ENCODE data around the gene ATP6V0E2. TPM values are rescaled to one million over a fixed set of nuclear protein-coding genes. Genes with fewer than 3 reads are reported as not detected.

The ATP6V0E2 gene
- total RNA-seq, 2 donors from 2014 or later = 6.3 to 58.2 TPM

- TF ChIP-seq CTCF (IDR thresholded peaks at IDR 0.05) = no peak
- H3K9me3 ChIP-seq = no peaks in the 10 kb centered on the region
- no peak overlapping the region for H3K27ac ChIP-seq
- no peak for ATAC-seq (ENCODE audit: insufficient number of reproducible peaks, low FRiP score, low read depth)
- H3K4me1 ChIP-seq (ENCODE audit: control insufficient read depth in 1 of 2, low read depth in 2 of 2) = no peaks in the 10 kb centered on the region
- H3K4me3 ChIP-seq = no peak overlapping the region
- no peak for DNase-seq (ENCODE audit: low spot score)
- H3K36me3 ChIP-seq = no peaks in the 10 kb centered on the region
- no peaks in the 10 kb centered on the region for H3K27me3 ChIP-seq (replicated peaks; ENCODE audit: insufficient read depth)
Measured at GRCh38 chr7:149831741-149832219, 42.0 kb upstream of the ATP6V0E2 start.

- Histone ChIP-seq H3K9me3 (no peaks in the 10 kb centered on the region), H3K4me3 (no peak overlapping the region), H3K27me3 (replicated peaks; ENCODE audit: insufficient read depth) (no peaks in the 10 kb centered on the region), H3K4me1 (ENCODE audit: control insufficient read depth in 1 of 2, low read depth in 2 of 2) (no peaks in the 10 kb centered on the region), H3K36me3 (no peaks in the 10 kb centered on the region), H3K27ac (no peak overlapping the region)
- ATAC-seq (ENCODE audit: insufficient number of reproducible peaks, low FRiP score, low read depth) (no peak), DNase-seq (ENCODE audit: low spot score) (no peak)
- no peak for TF ChIP-seq CTCF (IDR thresholded peaks at IDR 0.05)
Measured at GRCh38 chr7:149832332-149833041, 41.3 kb upstream of the ATP6V0E2 start.

GRCh38 chr7:149833495-149834130 is 40.2 kb upstream of the ATP6V0E2 start:
- H3K27me3 ChIP-seq (replicated peaks; ENCODE audit: insufficient read depth) = no peaks in the 10 kb centered on the region
- H3K27ac ChIP-seq = no peak overlapping the region
- ATAC-seq (ENCODE audit: insufficient number of reproducible peaks, low FRiP score, low read depth) (no peak), DNase-seq (ENCODE audit: low spot score) (no peak)
- no peak overlapping the region for H3K4me3 ChIP-seq
- H3K36me3 ChIP-seq = no peaks in the 10 kb centered on the region
- H3K9me3 ChIP-seq = no peaks in the 10 kb centered on the region
- no peak for TF ChIP-seq CTCF (IDR thresholded peaks at IDR 0.05)
- no peaks in the 10 kb centered on the region for H3K4me1 ChIP-seq (ENCODE audit: control insufficient read depth in 1 of 2, low read depth in 2 of 2)

- H3K9me3 ChIP-seq = no peaks in the 10 kb centered on the region
- ATAC-seq (ENCODE audit: insufficient number of reproducible peaks, low FRiP score, low read depth) (no peak), DNase-seq (ENCODE audit: low spot score) (no peak)
- no peak overlapping the region for H3K27ac ChIP-seq
- peaks cover 8% of the 10 kb centered on the region in 2 donors for H3K4me1 ChIP-seq (ENCODE audit: control insufficient read depth in 1 of 2, low read depth in 2 of 2)
- TF ChIP-seq CTCF (IDR thresholded peaks at IDR 0.05) = no peak
- H3K36me3 ChIP-seq = no peaks in the 10 kb centered on the region
- no peak overlapping the region for H3K4me3 ChIP-seq
- no peaks in the 10 kb centered on the region for H3K27me3 ChIP-seq (replicated peaks; ENCODE audit: insufficient read depth)
Measured at GRCh38 chr7:149834601-149835000, 39.2 kb upstream of the ATP6V0E2 start.

GRCh38 chr7:149836434-149836833 is 37.3 kb upstream of the ATP6V0E2 start:
- Histone ChIP-seq H3K27ac (no peak overlapping the region), H3K4me3 (no peak overlapping the region), H3K4me1 (ENCODE audit: control insufficient read depth in 1 of 2, low read depth in 2 of 2) (peaks cover 8 to 11% of the 10 kb centered on the region in 2 donors), H3K36me3 (no peaks in the 10 kb centered on the region), H3K27me3 (replicated peaks; ENCODE audit: insufficient read depth) (no peaks in the 10 kb centered on the region), H3K9me3 (no peaks in the 10 kb centered on the region)
- DNase-seq (ENCODE audit: low spot score) (no peak), ATAC-seq (ENCODE audit: insufficient number of reproducible peaks, low FRiP score, low read depth) (no peak)
- no peak for TF ChIP-seq CTCF (IDR thresholded peaks at IDR 0.05)
